Stimulated activated CD4-positive, alpha-beta T cell treated with anti-CD3 and anti-CD28 coated beads, TNF-alpha, amount 100 ng/mL, for 48 hours (primary cell): Measurements from ENCODE around the gene FRMD4A.

Experiments
- DNase-seq, 3 donors: peaks; one replicate each; pipeline ENCODE4 v3.0.0-alpha.2; 2020; ENCODE audit warnings: low read depth in 3 of 3

FRMD4A gene

GRCh38 chr10:13621931-13622330 is 708.8 kb downstream of the FRMD4A start:
- no peak for DNase-seq

- DNase-seq: no peak
These were observed 713.6 kb downstream of the FRMD4A start for GRCh38 chr10:13617116-13617515.

GRCh38 chr10:13615650-13616300 is 714.9 kb downstream of the FRMD4A start:
- no peak for DNase-seq

GRCh38 chr10:13614530-13615332 is 716.0 kb downstream of the FRMD4A start:
- DNase-seq: no peak

- no peak for DNase-seq
These were observed 717.2 kb downstream of the FRMD4A start for GRCh38 chr10:13613519-13613918.

GRCh38 chr10:13612654-13613373 is 717.9 kb downstream of the FRMD4A start:
- no peak for DNase-seq

- DNase-seq: no peak
These were observed 722.4 kb downstream of the FRMD4A start for GRCh38 chr10:13608246-13608853.

- DNase-seq: no peak
These were observed 726.2 kb downstream of the FRMD4A start for GRCh38 chr10:13604357-13605040.

GRCh38 chr10:13597909-13598308 is 732.8 kb downstream of the FRMD4A start:
- no peak for DNase-seq

- DNase-seq: no peak
These were observed 736.1 kb downstream of the FRMD4A start for GRCh38 chr10:13594641-13595040.
